ES-I3 (cell line): ENCODE measurements around the gene ISCA1.
"Not testable (repeated sequence)": the region's sequence is repeated elsewhere in the genome, so short reads cannot be mapped to it uniquely, and the experiment has no call there.

Source experiments
- H3K36me3 ChIP-seq: 2 replicates; pipeline ENCODE4 v1.6.1; 2013; ENCODE audit warnings: mild to moderate bottlenecking, low read length, control low read depth, moderate library complexity; ENCODE audit not compliant: insufficient read depth
- H3K4me1 ChIP-seq: 2 replicates; pipeline ENCODE4 v1.6.1; 2013; ENCODE audit warnings: mild to moderate bottlenecking, control low read depth, low read length; ENCODE audit not compliant: insufficient read depth
- H3K9ac ChIP-seq: 2 replicates; pipeline ENCODE4 v1.6.1; 2013; ENCODE audit warnings: low read depth, mild to moderate bottlenecking, low read length, moderate library complexity
- H3K9me3 ChIP-seq: 2 replicates; pipeline ENCODE4 v1.6.1; 2013; ENCODE audit warnings: mild to moderate bottlenecking, low read length, moderate library complexity; ENCODE audit not compliant: control insufficient read depth, insufficient read depth

Gene ISCA1

DNA sequence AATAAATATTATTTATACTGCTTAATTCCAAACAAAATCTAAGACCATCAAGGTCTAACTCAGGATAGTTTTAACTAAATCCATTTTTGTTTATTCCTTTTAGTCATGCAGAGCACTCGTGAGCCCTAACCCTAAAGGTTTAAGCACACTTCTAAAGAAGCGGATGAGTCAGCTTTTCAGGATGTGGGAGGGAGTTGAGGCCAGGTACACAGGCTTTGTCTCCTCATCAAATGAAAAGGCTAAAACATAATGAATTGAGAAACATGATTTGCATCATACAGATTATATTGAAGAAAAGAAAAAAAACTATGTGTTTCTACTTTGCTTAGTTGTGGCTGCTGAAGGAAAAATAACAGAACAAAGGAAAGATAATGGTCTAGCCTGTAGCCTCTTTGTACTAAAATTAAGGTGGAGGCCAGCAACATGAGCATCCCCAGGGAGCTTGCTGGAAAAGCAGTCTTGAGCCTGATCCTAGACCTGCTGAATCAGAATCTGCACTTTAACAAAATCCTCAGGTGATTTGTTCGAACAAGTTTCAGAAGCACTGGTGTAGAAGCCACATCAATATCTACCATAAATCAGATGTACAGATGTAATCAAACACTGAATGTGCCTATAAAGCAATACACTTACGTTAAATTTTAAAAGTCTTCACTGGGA lies 21.1 kb upstream of the ISCA1 start:
- peaks cover 24% of the 10 kb centered on the region for H3K36me3 ChIP-seq
- H3K4me1 ChIP-seq = peaks cover 13% of the 10 kb centered on the region
- no peaks in the 10 kb centered on the region for H3K9me3 ChIP-seq
- no peak overlapping the region; the same call in 1 of the 2 replicates for H3K9ac ChIP-seq

DNA sequence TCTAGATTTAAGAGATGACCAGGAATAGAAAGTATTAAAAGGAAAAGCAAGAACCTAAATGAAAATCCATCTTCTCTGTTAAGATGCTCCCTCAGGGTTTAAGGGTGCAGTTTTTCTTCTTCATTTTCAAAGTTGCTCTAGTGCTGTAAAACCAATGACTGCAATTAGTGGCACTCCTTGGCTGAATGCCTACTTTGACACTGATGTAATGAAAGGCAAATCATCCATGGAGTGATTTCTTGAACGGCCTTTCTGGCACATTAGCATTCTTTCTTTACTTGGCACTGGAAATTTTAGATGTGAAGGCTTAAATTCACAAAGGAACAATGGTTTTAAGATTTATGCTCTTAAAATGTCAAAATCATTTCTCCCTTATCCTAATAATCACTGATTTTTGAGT lies 19.3 kb upstream of the ISCA1 start:
- peaks cover 24% of the 10 kb centered on the region for H3K36me3 ChIP-seq
- peaks cover 13% of the 10 kb centered on the region for H3K4me1 ChIP-seq
- H3K9ac ChIP-seq = no peak overlapping the region
- no peaks in the 10 kb centered on the region for H3K9me3 ChIP-seq

DNA sequence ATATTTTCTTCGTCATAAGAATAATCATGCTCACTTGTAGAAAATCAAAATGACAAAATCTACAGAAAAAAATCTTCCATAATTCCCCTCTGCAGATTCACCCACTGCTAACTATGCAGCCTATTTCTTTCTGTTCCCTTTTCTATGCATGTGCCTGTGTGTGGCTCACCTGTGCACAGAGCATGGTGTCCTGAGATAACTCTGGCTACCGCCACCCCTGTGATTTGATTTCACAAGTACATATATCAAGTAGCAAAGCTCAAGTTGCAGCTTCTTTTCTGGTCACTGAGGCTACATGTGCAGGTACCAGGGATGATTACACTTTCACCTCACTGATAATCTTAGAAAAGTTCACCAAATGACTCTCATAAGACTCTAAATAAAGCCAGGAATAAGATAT lies 18.4 kb upstream of the ISCA1 start:
- Histone ChIP-seq H3K9ac (no peak overlapping the region), H3K9me3 (no peaks in the 10 kb centered on the region), H3K4me1 (peaks cover 13% of the 10 kb centered on the region), H3K36me3 (peaks cover 24% of the 10 kb centered on the region)

DNA sequence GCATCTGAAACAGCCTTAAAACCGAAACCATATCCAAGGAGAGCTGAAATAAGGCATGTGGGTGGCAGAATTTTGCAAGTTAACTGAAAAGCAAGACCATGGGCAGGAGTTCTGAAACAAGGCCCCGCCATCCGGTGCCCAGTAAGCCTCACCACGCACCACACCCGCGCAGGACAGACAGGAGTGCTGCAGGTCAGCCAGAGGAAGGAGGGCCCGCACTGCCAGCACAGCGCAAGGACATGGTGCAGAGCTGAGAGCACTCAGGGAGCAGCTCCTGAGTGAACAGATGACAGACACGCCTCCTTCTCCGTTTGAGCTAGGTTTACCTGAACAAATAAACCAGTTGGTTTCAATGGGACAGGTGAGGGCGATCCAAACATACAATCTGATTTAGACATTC lies 16.5 kb upstream of the ISCA1 start:
- Histone ChIP-seq H3K9ac (no peak overlapping the region), H3K36me3 (peaks cover 24% of the 10 kb centered on the region), H3K9me3 (no peaks in the 10 kb centered on the region), H3K4me1 (peaks cover 5% of the 10 kb centered on the region)

DNA sequence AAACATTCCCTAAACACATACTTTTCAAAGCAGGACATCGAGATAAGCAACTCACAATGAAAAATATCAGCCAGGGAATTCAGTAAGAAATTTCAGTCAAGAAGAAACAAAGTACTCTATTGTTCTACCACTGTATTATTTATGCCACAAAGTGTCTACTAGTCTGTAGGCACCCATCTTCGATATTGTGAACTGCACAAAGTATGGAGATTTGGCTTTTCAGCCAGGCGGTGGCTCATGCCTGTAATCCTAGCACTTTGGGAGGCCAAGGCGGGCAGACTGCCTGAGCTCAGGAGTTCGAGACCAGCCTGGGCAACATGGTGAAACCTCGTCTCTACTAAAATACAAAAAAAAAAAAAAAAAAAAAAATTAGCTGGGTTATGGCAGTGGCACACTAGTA lies 8.0 kb upstream of the ISCA1 start:
- H3K36me3 ChIP-seq, H3K9ac ChIP-seq, H3K4me1 ChIP-seq, H3K9me3 ChIP-seq: not testable (repeated sequence)

DNA sequence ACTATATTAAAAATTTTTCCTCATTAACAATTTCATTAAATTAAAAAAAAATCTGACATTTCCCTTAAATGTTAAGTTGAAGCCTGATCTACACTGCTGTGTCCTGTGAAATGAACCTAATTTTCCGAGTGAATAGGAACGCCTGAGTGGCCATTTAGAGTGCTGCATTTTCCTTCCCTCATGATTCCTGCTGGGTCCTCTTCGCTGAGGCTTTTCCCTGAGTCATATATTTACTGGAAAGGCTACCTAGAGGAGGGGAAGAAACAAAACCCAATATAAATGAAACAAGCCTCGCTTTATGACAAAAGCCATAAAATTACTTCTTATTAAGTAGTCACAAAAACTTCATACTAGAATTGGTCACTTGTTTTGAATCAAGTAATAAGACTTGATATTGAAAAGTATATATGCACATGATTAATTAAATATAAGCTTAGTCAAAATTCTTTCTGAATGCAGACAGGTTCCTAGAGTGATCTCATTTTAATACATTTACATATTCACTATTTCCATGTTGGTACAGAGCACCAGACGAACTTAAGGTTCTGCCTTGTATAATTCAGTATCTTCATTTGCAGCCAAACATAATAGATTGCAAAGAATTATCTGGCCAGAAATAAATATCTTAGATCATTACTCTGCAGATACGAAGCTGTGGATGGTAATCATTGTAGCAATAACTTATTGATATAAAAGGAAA lies 6.3 kb upstream of the ISCA1 start:
- Histone ChIP-seq H3K36me3 (no peaks in the 10 kb centered on the region), H3K4me1 (peaks cover 7% of the 10 kb centered on the region), H3K9me3 (no peaks in the 10 kb centered on the region), H3K9ac (no peak overlapping the region)

DNA sequence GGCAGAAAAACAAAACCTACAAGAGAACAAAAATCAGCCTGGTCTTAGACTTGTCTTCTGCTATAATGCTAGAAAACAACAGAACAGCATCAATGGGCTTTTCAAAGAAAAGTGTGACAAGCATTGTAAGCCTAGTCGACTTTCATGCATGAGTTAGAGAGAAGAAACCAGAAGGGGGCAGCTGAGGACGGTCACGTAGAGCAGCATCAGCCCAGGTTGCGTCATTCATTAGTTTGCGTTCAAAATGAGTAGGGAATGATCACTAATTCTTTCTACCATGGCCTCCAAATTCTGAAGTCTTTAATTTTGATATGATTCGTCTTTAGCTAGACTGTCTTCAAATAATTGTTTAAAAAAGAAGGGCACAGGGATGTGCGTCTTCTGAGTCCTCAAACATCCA lies 4.7 kb upstream of the ISCA1 start:
- H3K9me3 ChIP-seq = no peaks in the 10 kb centered on the region
- H3K36me3 ChIP-seq = no peaks in the 10 kb centered on the region
- peak overlapping the region; percentile 4; the same call in 1 of the 2 replicates for H3K9ac ChIP-seq
- peaks cover 7% of the 10 kb centered on the region for H3K4me1 ChIP-seq

DNA sequence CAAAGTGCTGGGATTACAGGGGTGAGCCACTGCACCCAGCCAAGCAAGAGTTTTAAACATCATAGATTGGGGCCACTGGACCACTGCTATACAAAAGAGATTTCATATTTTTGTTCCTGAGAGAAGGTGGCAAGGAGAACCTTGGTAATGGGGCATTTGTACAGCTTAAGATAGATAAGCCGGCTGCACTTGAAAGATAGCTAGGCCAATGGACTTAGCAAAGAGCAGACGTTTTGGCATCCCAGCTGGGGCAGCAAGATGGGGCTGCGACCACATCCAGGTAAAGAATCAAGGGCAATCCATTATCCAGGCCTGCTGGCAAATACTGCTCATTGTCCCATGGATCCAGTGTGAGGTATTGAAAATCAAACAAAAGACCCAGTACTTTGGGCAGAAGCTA lies 3.9 kb upstream of the ISCA1 start:
- H3K36me3 ChIP-seq = no peaks in the 10 kb centered on the region
- no peaks in the 10 kb centered on the region for H3K9me3 ChIP-seq
- H3K9ac ChIP-seq = no peak overlapping the region
- peaks cover 7% of the 10 kb centered on the region for H3K4me1 ChIP-seq

DNA sequence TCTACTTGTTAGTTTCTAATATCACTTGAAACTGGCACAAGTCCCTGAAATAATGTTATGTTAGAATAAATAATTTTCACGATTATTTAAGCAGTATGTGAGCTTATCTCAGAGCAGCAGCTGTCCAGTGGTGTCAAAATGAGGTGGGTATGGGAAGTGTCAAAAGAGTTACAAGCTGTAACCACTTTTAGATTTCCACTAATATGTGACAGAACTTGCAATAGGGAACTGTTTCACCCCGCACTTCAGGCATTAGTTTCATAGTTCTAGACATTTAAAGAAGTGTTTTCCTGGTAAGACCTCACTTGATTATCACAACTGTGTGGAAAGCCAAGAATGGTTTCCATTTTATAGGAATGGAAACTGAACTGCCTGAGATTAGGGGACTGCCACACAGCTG lies 2.9 kb upstream of the ISCA1 start:
- H3K36me3 ChIP-seq = no peaks in the 10 kb centered on the region
- no peak overlapping the region for H3K9ac ChIP-seq
- H3K4me1 ChIP-seq = peaks cover 7% of the 10 kb centered on the region
- H3K9me3 ChIP-seq = no peaks in the 10 kb centered on the region

DNA sequence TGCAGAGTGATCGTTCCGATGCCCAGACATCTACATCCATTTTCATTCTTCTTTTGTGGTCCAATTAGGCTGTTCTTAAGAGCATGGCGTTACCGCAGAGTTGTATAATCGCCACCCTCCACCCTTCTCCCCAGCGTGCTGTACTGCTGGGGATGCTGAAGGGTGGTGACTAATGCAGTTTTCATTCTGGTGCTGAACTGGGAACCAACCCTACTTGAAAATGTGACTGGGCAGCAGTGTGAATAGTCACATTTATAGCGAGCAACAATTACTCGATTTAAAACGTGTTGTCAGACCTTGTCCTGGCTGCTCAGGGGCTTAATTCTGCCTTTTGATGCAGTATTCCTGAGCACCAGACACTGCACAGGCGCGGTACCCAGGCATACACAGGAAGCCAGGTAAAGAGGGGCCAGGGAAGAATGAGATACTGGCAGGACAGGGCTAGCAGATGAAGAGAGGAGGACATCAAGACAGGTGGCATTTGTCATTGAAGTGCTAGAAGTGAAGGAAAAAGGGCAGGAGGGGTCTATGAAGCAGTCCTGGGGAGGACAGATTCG lies 719 bp upstream of the ISCA1 start:
- Histone ChIP-seq H3K9me3 (no peaks in the 10 kb centered on the region), H3K9ac (peak overlapping the region; percentile 97), H3K36me3 (0 out of 2 replicates have a peak, but pooled peaks cover 3% of the 10 kb centered on the region), H3K4me1 (peaks cover 4% of the 10 kb centered on the region)

DNA sequence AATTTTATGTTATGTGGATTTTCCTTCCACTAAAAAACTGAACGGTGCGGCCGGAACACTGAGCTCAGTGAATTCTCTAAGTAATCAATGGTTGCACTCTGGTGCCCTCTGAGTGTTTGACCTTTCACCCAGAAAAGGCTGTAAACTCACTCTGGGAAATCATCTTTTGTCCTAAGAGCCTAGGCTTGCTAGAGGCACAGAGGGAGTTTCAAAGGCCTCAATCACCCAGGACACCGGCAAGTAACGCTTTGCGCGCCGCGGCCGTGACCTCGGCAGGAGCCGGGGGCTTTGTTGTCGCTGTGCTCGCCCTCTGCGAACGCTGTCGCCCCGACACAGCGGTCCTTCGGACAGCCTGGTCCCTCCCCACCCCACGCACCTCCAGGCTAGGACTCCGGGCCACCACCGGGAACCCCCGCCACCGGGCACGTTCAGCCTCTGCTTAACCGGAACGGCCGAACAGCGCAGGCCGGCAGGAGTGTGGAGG lies 703 bp downstream of the ISCA1 start:
- H3K4me1 ChIP-seq = peaks cover 4% of the 10 kb centered on the region; the same call in 1 of the 2 replicates
- peak overlapping the region; percentile 97 for H3K9ac ChIP-seq
- H3K36me3 ChIP-seq = 0 out of 2 replicates have a peak, but pooled peaks cover 3% of the 10 kb centered on the region
- H3K9me3 ChIP-seq = no peaks in the 10 kb centered on the region

DNA sequence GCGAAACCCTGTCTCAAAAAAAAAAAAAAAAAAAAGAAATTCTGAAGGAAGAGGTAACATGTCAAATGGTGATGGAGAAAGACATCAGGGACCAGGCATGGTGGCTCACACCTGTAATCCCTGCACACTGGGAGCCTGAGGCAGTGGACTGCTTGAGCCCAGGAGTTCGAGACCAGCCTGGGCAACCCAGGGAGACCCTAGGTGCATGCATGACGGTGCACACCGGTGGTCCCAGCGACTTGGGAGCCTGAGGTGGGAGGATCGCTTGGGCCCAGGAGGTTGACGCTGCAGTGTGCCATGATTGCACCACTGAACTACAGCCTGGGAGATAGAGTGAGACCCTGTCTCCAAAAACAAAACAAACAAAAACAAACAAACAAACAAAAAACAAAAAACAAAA lies 1.8 kb downstream of the ISCA1 start:
- Histone ChIP-seq H3K4me1 (peaks cover 4% of the 10 kb centered on the region; the same call in 1 of the 2 replicates), H3K36me3 (0 out of 2 replicates have a peak, but pooled peaks cover 3% of the 10 kb centered on the region), H3K9me3 (no peaks in the 10 kb centered on the region), H3K9ac (no peak overlapping the region)

DNA sequence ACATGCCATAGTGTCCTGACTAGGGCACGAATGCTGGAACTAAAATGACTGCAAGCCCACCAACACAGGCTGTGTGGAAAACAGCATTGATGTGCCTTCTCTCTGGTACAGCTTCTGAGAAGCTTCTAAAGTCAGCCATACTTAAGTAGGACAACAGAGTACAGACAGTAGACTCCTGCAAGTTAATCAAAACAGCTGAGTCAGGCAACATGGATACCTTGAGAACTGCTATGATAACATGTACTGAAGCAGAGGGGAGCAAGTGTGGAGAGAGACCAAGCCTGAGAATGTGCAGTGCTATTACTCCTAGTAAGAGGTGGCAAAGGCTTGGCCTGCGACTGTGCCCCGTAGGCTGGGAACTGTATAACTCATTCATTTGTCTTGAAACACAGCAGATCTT lies 2.5 kb downstream of the ISCA1 start:
- no peak overlapping the region for H3K9ac ChIP-seq
- H3K36me3 ChIP-seq = 0 out of 2 replicates have a peak, but pooled peaks cover 3% of the 10 kb centered on the region
- H3K4me1 ChIP-seq = peaks cover 4% of the 10 kb centered on the region; the same call in 1 of the 2 replicates
- no peaks in the 10 kb centered on the region for H3K9me3 ChIP-seq

DNA sequence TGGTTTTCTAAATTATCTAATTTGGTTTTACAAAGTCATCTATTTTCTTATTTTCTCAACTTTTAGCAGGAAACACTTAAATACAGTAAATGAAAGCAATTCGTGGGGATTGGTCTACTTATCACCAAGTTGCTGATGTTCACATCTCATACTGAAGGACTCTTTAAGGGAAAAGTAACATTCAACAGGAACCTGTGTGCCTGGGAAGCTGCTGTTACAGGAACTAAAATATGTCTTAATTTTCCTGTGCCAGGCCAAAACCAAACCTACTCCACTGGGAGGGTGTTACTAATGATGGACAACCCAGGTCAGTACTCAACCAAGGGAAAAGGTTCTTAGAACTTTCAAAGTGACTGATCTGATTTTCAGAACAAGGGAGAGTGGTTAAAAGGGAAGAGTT lies 5.3 kb downstream of the ISCA1 start:
- Histone ChIP-seq H3K9ac (no peak overlapping the region), H3K36me3 (peaks cover 7% of the 10 kb centered on the region; the same call in 1 of the 2 replicates), H3K9me3 (no peaks in the 10 kb centered on the region), H3K4me1 (peaks cover 4% of the 10 kb centered on the region; the same call in 1 of the 2 replicates)

DNA sequence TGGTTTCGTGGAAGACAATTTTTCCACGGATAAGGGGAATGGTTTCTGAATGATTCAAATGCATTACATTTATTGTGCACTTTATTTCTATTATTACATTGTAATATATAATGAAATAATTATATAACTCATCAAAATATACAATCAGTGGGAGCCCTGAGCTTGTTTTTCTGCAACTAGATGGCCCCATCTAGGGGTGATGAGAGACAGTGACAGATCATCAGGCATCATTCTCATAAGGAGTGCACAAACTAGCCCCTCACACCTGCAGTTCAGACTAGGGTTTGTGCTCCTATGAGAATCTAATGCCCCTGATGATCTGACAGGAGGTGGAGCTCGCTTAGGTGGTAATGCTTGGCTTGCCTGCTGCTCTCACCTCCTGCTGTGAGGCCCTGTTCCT lies 6.4 kb downstream of the ISCA1 start:
- Histone ChIP-seq H3K9me3 (no peaks in the 10 kb centered on the region), H3K36me3 (peaks cover 12% of the 10 kb centered on the region; the same call in 1 of the 2 replicates), H3K4me1 (peaks cover 4% of the 10 kb centered on the region; the same call in 1 of the 2 replicates), H3K9ac (no peak overlapping the region)
